C4-2B (cell line): ENCODE results near the gene FAS.

Experiments
- ZFX ChIP-seq: fragments of 450-650 bp; IDR thresholded peaks from 2 replicates; pipeline ENCODE4 v1.6.1; 2017
- TF ChIP-seq, protein P1 (sequence below): fragments of 450-650 bp; conservative IDR thresholded peaks from 2 replicates; pipeline ENCODE4 v1.5.1; 2017; ENCODE audit warnings: mild to moderate bottlenecking

DNA sequence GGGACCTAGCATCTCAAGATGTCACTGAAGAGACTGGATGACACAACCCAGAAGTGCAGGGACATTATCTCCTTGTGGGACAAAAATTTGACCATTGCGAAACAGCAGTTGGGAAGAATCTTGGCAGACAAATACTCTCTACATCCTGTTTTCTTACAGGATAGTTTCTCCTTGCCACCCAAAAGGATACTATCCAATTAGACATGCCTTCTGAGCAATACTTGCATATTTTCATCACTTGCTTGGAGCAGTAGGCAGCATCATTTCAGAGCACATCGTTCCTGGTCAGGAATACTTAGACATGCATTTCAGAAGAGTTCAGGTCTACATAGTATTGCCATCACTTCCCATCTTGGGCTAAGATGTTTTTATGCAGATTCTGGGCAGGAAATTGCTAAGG is 56.8 kb downstream of the FAS start:
- TF ChIP-seq, protein P1, sequence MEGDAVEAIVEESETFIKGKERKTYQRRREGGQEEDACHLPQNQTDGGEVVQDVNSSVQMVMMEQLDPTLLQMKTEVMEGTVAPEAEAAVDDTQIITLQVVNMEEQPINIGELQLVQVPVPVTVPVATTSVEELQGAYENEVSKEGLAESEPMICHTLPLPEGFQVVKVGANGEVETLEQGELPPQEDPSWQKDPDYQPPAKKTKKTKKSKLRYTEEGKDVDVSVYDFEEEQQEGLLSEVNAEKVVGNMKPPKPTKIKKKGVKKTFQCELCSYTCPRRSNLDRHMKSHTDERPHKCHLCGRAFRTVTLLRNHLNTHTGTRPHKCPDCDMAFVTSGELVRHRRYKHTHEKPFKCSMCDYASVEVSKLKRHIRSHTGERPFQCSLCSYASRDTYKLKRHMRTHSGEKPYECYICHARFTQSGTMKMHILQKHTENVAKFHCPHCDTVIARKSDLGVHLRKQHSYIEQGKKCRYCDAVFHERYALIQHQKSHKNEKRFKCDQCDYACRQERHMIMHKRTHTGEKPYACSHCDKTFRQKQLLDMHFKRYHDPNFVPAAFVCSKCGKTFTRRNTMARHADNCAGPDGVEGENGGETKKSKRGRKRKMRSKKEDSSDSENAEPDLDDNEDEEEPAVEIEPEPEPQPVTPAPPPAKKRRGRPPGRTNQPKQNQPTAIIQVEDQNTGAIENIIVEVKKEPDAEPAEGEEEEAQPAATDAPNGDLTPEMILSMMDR: no peak
- no peak for TF ChIP-seq ZFX
